ENCODE data around the gene PANK4. TPM values are rescaled to one million over a fixed set of nuclear protein-coding genes. Genes with fewer than 3 reads are reported as not detected.
"Not testable (repeated sequence)": the region's sequence is repeated elsewhere in the genome, so short reads cannot be mapped to it uniquely, and the experiment has no call there.

Gene PANK4
- total RNA-seq, 1 experiment from 2014 or later = 6.5 TPM

DNA sequence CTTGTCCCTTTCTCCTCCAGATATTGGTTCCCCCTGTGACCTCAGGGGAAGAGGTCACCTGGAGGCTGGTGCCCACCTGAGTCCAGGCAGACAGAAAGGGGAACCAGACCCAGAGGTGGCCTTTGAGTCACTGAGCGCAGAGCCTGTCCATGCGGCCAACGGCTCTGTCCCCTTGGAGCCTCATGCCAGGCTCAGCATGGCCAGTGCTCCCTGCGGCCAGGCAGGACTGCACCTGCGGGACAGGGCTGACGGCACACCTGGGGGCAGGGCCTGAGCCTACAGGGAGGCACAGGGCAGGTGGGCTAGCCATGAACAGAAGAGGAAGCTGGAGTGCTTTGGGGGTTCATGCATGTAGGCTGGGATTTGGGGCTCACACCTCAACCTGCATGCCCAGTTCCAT, 32.5 kb upstream of the PANK4 start:
- no peak for DNase-seq (ENCODE audit: low spot score)

- DNase-seq (ENCODE audit: low spot score) = no peak
Measured at GRCh38 chr1:2558420-2558819, 32.0 kb upstream of the PANK4 start.

DNA sequence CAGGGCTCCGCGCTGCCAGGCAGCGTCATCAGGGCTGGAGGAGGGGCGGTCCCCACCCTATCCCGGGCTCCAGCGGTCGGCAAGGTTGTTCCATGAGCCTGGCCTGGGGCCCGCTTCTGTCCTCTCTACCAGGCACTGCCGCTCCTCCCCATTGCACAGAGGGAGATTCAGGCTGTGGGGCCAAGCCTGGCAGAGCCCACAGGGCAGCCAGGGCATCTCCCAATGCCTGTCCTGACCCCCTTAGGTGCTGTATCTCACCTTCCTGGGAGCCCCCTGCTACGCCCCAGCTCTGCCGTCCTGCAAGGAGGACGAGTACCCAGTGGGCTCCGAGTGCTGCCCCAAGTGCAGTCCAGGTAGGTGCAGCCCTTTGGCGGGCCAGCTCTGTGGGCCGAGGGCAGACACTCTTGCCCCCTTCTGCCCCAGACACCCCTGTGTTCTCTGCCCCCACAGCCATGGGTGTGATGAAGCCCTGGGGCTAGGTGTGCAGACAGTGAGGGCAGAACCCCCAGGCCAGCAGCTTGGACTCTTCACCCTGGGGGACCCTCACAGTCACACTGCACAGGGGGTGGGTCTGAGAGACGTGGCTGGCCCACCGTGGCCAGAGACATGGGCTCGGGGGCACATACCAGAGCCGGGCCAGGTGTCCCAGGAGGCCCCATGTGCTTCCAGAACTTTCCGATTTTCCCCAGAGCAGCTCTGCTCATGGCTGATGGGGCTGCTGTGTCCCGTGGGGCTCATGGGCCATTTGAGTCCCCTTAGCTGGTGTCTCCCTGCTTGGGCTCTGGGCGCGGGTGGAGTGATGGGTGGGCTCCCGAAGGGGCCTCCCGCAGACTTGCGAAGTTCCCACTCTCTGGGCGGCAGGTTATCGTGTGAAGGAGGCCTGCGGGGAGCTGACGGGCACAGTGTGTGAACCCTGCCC, 31.3 kb upstream of the PANK4 start:
- no peak for DNase-seq (ENCODE audit: low spot score)

GRCh38 chr1:2556678-2557481, 30.5 kb upstream of the PANK4 start:
- DNase-seq (ENCODE audit: low spot score) = no peak

GRCh38 chr1:2556277-2556677, 29.9 kb upstream of the PANK4 start, which contains the start of gene TNFRSF14:
TSS of gene TNFRSF14 (plus strand) at chr1:2556371. CDS start at chr1:2556665, 294 bp downstream.
- DNase-seq (ENCODE audit: low spot score) = no peak

- no peak for DNase-seq (ENCODE audit: low spot score)
Measured at GRCh38 chr1:2555634-2556276, 29.4 kb upstream of the PANK4 start.

- no peak for DNase-seq (ENCODE audit: low spot score)
Measured at GRCh38 chr1:2554621-2555387, 28.4 kb upstream of the PANK4 start.

DNA sequence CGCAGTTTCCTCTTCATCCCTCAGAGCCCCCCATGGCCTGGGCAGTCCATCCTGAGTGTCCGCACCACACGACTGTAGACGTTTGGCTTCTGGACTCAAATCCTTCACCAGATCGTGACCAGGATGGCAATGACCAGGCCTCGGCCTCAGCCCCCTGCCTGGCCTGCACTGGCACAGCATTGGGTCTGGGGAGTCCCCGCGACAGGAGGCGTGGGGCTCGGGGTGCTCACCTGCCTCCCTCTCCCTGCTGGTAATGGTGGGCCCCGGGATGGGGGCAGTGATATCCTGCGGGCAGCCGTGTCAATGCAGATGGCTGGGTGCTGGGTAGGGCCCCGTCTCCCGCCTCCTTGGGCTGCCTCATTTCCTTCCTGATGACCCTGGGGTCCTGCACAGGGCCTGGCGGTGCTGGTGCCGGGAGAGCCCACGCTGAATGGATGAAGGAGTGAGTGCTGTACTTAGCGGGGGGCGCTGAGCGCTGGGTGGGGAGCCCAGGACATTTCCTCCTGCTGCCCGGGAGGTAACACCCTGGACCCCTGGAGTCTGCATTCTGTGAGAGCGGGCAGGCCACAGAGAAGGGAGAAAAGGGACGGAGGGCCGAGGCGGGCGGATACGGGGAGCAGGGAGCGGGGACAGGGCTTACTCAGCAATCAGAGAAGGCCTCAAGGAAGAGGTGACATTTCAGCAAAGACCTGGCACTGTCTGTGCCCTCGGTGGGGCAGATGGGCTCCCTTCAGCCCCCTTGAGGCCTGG, 27.6 kb upstream of the PANK4 start:
- DNase-seq (ENCODE audit: low spot score) = no peak

- not testable (repeated sequence) for DNase-seq (ENCODE audit: low spot score)
Measured at GRCh38 chr1:2553076-2553475, 26.7 kb upstream of the PANK4 start.

GRCh38 chr1:2552189-2552588, 25.8 kb upstream of the PANK4 start:
- DNase-seq (ENCODE audit: low spot score) = no peak

- DNase-seq (ENCODE audit: low spot score) = not testable (repeated sequence)
Measured at GRCh38 chr1:2551544-2551943, 25.1 kb upstream of the PANK4 start.

DNA sequence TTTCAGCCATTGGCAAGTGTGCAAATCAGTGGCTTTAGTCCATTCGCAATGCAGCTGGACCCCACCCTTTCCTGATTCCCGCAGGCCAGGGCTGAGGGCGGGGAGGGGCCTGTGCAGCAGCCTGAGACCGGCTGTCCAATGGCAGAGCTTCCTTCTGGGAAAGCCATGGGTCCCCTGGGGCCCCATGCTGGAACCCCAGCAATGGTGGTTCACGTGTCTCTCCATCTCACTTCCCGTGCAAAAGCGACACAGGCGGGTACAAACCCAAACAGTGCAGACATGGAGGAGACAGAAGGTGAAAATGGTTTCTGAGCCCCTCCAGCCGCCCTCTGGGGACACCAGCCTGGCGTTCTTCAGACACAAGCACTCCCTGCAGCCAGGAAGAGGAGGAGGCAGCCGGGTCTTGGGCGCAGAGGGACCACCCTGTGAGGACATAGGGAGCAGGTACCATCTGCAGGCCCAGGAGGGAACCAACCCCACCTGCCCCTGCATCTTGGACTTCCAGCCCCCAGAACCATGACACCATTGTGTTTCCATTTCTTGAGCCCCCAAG, 24.0 kb upstream of the PANK4 start:
- DNase-seq (ENCODE audit: low spot score) = not testable (repeated sequence)

GRCh38 chr1:2549367-2550029, 23.1 kb upstream of the PANK4 start:
- not testable (repeated sequence) for DNase-seq (ENCODE audit: low spot score)

GRCh38 chr1:2548068-2548589, 21.7 kb upstream of the PANK4 start:
- DNase-seq (ENCODE audit: low spot score) = peak; percentile 25

- no peak for DNase-seq (ENCODE audit: low spot score)
Measured at GRCh38 chr1:2547210-2548067, 21.0 kb upstream of the PANK4 start.

DNA sequence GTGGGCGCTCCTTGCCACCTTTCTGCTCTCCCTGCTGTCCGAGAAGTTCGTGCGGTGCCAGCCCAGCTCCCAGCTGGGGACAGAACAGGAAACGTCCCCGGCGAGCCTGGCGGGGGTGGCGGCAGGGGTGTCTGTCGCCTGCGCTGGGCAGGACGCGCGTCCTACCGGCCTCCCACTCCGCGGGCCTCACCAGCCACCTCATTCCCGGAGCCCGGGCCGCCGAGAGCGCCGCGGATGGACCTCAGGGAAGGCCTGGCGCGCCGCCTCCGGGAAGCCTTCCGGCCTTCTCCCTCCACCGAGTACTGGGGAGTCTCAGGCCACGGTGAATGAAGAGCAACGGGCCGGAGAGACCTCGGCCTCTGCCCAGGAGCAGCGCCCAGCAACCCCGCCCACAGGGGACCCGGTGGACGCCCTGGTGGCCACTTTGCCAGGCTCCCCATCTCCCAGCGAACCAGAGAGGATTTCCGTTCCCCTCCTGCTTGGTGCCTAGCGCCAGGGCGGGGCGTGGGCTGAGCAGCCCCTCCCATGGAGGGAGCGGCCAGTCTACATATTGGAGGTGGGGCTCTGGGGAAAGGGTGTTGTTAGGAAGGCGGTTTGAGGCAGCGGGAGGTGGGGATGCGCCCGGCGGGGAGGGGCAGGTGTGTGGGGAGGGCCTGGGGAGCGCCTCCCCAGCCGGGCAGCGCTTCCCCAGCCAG, 20.3 kb upstream of the PANK4 start:
- DNase-seq (ENCODE audit: low spot score) = peak; percentile 77

DNA sequence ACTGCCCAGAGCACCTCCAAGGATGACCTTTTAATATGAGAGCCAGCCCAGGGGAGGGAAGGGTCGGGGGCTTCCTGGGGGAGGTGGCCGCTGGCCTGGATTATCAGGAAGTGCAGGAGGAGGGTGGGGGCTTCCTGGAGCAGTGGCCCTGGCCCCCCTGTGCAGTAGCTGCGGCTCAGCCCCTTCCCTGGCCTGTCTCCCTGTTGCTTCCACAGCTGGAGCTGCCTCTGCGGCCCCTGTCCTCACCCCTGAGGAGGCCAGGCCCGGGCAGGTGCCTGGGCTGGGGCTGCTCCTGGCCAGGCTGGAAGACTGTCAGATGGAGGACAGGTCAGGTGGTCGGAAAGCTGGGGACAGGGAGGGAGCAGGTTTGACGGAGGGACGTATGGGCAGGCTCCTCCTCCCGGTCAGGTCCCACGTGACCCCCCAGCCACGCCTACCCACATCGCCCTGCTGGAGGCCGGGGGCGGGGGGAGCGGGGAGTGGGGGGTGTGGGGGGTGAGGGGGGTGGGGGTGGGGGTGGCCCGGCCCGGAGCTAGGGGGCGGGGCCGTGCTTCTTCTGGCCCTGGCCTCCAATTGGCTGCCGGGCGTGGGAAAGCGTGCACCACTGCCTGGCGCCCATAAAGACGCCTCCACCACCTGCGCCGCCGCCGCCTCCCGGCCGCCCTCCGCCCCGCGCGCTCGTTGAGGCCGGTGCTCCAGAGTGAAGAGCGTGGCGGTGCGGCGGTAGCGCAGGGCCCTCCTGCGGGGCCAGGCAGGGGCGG, 19.5 kb upstream of the PANK4 start:
- DNase-seq (ENCODE audit: low spot score) = peak; percentile 65
